NCI-H526 treated with DMSO at 0.1 percent for 48 hours (cell line): ENCODE data around the gene OR52N1.

Experiments used
- DNase-seq: peaks from one replicate; lab custom pipeline; 2025; lab: John Stamatoyannopoulos, UW

The OR52N1 gene

DNA sequence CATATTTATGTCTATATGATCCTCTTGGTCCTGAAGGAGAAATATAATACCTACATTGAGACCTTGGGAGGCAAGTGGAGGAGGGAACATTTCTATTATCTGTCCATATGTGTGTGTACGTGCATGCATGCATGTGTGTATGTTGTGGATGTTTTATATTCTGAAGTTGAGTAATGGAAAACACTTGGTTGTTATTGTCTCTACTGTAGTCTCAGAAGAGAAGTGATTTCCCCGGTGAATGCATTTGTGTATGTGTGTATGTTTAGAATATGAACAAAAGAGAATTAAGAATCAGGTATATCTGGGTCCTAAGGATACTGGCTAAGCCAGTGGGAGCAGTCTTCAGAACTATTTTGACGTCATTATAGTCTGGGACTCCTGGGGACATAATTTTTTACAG is at the start of gene OR52N1:
Gene OR52N1, minus strand, starts transcription at position 101 of the 400 bp plus-strand sequence. CDS start 2,449 bp downstream, outside the sequence.
- no peak for DNase-seq

GRCh38 chr11:5837695-5838094 is 46.6 kb upstream of the OR52N1 start:
- no peak for DNase-seq

GRCh38 chr11:5833446-5833845 is 42.4 kb upstream of the OR52N1 start:
- no peak for DNase-seq

GRCh38 chr11:5831196-5831829 is 40.2 kb upstream of the OR52N1 start:
- DNase-seq: no peak

- DNase-seq: no peak
These were observed 27.3 kb upstream of the OR52N1 start for GRCh38 chr11:5818245-5818886.

DNA sequence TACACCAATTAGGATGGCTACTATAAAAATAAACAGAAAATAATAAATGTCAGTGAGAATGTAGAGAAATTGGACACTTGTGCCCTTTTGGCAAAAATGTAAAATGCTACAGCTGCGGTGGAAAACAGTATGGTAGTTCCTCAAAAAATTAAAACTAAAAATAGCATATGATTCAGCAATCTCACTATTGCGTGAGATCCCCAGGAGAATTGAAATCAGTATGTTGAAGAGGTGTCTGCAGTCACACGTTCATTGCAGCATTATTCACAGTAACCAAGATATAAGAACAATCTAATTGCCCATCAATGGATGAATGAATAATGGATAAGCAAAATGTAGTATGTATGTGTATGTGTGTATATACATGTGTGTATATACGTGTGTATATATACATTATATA is 24.5 kb upstream of the OR52N1 start:
- no peak for DNase-seq

DNA sequence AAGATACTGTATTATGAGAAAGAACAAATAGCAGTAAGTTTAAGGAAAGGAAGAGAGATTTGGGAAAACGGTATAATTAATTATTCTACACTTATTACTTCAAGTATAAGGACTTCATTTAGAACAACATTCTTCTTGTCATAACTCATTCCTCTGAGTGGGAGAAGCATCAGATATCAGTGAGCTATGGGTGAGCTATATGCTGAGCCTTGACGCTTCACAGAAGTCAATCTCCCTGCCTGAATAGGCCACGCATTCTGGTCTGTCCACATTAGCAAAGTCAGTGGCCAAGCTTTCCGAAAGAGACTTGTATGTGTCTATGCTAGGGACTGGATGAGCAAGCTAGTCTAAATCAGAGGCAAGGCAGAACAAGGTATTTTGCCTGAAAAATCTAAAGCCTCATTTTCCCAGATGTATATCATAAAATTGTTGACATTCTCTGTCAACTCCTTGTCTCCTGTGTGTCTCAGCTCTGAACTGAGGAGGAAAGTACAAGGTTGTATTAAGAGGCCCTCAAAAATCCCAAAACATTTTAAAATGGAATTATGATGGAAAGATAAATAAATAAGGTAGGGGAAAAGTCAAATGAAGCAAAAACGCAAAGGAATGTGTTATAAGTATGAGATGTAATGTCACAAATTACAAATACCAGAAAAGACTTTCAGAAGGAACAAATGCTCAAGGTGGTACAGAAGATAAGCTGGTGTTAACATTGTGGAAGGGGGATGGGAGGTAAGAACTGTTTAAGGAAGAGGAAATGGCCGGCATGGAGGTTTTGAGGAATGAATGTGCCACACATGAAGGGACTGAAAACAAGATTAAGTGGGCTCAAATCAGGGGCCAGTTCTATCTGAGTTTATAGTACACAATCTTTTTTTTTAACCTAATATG is 19.1 kb upstream of the OR52N1 start:
- no peak for DNase-seq

- no peak for DNase-seq
These were observed 18.1 kb upstream of the OR52N1 start for GRCh38 chr11:5809122-5809519.

- peak; percentile 26 for DNase-seq
These were observed 17.5 kb upstream of the OR52N1 start, which contains the start of gene OR52N2 for GRCh38 chr11:5808500-5809121. TSS of gene OR52N2 (plus strand) at chr11:5808924. CDS start at chr11:5820336, 11,412 bp downstream.

DNA sequence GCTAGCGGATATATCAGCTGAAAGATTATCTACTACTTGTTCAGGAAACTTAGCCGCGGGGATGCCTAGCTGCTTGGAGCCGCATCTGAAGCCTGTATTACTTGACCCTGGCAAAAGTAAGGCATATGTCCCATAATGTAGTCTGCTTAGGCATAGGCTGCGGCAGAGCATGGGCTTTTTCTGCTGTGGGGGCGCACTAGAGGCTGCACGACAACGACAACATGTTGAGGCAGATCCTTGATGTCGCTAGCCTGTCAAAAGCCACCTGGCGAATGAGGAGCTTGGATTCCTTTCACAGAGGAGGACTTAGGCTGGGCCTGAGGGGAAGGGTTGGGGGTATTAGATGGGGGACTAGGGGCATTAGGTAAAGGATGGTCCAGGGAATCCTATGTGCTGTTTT is 16.5 kb upstream of the OR52N1 start:
- DNase-seq: no peak

- DNase-seq: no peak
These were observed 12.9 kb upstream of the OR52N1 start for GRCh38 chr11:5803982-5804381.

DNA sequence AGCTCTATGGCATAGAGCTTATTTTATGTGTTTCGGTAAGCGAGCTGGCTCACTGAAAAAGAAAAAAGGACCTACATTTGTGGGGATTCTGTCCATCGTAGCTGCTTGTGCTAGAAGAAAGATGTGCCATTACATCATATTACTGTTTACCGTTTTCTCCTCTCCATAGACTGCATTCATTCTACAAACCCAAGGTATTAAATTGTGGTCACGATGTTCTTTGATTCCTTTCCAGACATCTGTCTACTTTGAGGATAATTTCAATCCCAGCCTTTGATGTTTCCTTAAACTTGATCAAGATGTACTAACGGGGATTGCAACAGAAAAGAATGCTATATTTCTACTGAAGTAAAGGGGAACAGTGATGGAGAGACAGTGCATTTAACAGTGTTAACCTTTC is 5.5 kb upstream of the OR52N1 start:
- no peak for DNase-seq

- no peak for DNase-seq
These were observed 7.8 kb downstream of the OR52N1 start, which contains the start of gene OR52N5 for GRCh38 chr11:5783255-5783654. TSS of gene OR52N5 (minus strand) at chr11:5783355. CDS start at chr11:5778634, 4,721 bp downstream.

DNA sequence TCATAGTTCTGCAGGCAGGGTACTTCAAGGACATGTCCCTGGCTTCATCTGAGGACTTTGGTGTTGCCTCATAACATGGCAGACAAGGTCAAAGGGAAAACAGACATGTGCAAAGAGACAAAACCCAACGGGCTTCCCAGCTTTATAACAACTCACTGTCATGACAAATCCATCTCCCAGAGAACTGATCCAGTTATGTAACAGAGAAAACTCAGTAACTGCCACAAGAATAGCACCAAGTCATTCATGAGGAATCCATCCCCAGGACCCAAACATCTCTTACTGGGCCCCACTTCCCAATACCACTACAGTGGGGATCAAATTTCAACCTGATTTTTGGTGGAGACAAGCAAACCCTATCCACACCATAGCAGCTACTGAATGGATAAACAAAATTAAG is 24.0 kb downstream of the OR52N1 start:
- DNase-seq: no peak

DNA sequence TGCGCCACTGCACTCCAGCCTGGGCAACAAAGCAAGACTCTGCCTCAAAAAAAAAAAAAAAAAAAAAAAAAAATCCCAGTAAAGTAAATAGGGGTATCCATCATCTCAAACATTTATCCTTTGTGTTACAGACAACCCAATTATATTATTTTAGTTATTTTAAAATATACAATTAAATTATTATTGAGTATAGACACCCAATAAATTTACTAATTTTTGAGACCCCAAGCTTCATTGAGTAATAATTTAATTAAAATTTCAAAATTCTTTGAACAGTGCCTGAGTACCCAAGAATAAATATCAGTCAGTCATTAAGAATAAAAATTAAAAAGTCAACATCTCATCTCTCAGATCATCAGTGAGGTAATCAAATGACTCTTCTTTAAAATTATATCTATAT is 37.1 kb downstream of the OR52N1 start, which contains the start of gene OR52N4:
Gene OR52N4, plus strand, starts transcription at position 301 of the 400 bp plus-strand sequence. CDS start 498 bp downstream, outside the sequence.
- no peak for DNase-seq

GRCh38 chr11:5749836-5750235 is 41.2 kb downstream of the OR52N1 start:
- no peak for DNase-seq

GRCh38 chr11:5746614-5747013 is 44.5 kb downstream of the OR52N1 start:
- no peak for DNase-seq

- DNase-seq: no peak
These were observed 52.6 kb downstream of the OR52N1 start for GRCh38 chr11:5738431-5738830.

DNA sequence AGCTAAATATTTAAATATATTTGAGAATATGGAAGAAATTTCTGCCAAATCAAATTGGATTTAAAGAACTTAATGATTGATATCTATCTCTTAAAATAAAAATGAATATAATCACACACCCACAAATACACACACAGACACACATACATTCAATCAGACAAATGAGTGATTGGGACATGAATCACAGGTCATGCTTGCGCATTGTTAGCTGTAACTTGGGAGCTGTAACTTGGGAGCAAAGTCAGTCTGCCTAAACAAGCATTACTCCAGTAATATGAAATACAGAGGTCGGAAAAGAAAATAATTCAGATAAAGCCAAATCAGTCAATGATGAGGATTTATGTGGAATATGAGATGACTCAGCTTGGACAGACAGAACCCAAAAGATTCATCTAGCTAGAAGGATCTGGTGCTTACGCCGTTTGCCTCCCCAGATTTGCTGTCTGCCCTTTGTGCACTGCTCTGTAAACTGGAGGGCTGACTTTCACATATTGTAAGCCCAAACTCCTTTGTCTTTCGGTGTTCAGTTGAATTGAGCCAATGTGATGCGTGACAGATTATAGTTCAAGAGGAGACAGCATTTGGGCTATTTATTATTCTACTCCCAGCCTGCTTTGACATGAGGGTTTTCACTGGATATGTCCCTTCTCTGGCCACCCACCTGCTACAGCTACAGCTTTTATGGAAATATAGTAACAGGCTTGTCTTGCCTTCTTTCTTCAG is 53.2 kb downstream of the OR52N1 start:
- DNase-seq: no peak

GRCh38 chr11:5737091-5737490 is 54.0 kb downstream of the OR52N1 start:
- no peak for DNase-seq
